ENCODE results near the gene ARSJ. TPM values are rescaled to one million over a fixed set of nuclear protein-coding genes. Genes with fewer than 3 reads are reported as not detected.

Gene ARSJ
- total RNA-seq, 3 donors from 2014 or later (not counting 1 experiment from before 2014, with no cell fraction given), result 1.5 to 2.3 (median 1.5) TPM

- no peaks in the 10 kb centered on the region for H3K9me3 ChIP-seq (ENCODE audit: control insufficient read depth, insufficient read depth, low read length)
- Mint-ChIP-seq H3K27ac (no peak overlapping the region), H3K36me3 (no peaks in the 10 kb centered on the region), H3K27me3 (ENCODE audit: low read depth in 2 of 2) (peaks cover 0 to 5% of the 10 kb centered on the region in 2 donors), H3K4me1 (peaks cover 0 to 9% of the 10 kb centered on the region in 2 donors), H3K9me3 (no peaks in the 10 kb centered on the region), H3K4me3 (no peak overlapping the region)
- WGBS (ENCODE audit: insufficient coverage), result 60% methylated on average over 1 of the region's 2 CpGs
- ATAC-seq (no peak), DNase-seq (no peak)
- H3K27ac ChIP-seq (ENCODE audit: low read length), result no peak overlapping the region
- TF ChIP-seq, protein P1, sequence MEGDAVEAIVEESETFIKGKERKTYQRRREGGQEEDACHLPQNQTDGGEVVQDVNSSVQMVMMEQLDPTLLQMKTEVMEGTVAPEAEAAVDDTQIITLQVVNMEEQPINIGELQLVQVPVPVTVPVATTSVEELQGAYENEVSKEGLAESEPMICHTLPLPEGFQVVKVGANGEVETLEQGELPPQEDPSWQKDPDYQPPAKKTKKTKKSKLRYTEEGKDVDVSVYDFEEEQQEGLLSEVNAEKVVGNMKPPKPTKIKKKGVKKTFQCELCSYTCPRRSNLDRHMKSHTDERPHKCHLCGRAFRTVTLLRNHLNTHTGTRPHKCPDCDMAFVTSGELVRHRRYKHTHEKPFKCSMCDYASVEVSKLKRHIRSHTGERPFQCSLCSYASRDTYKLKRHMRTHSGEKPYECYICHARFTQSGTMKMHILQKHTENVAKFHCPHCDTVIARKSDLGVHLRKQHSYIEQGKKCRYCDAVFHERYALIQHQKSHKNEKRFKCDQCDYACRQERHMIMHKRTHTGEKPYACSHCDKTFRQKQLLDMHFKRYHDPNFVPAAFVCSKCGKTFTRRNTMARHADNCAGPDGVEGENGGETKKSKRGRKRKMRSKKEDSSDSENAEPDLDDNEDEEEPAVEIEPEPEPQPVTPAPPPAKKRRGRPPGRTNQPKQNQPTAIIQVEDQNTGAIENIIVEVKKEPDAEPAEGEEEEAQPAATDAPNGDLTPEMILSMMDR (IDR thresholded peaks at IDR 0.05), result no peak
- H3K4me1 ChIP-seq (ENCODE audit: control insufficient read depth, insufficient read depth, low read length), result no peaks in the 10 kb centered on the region
- H3K36me3 ChIP-seq (ENCODE audit: control insufficient read depth, insufficient read depth, low read length), result no peaks in the 10 kb centered on the region
- intact Hi-C loops (cut with micrococcal nuclease), result no loop called here
- no peak overlapping the region for H3K4me3 ChIP-seq (ENCODE audit: low read length)
- no peaks in the 10 kb centered on the region for H3K27me3 ChIP-seq (ENCODE audit: control insufficient read depth, insufficient read depth, low read length)
Measured at GRCh38 chr4:113962016-113962347, 17.5 kb downstream of the ARSJ start.

- WGBS (ENCODE audit: insufficient coverage), result 100% methylated on average over 1 of the region's 3 CpGs
- Mint-ChIP-seq H3K27ac (no peak overlapping the region), H3K9me3 (no peaks in the 10 kb centered on the region), H3K36me3 (no peaks in the 10 kb centered on the region), H3K4me1 (no peaks in the 10 kb centered on the region), H3K27me3 (ENCODE audit: low read depth in 2 of 2) (peaks cover 0 to 5% of the 10 kb centered on the region in 2 donors), H3K4me3 (no peak overlapping the region)
- Histone ChIP-seq H3K4me1 (ENCODE audit: control insufficient read depth, insufficient read depth, low read length) (no peaks in the 10 kb centered on the region), H3K36me3 (ENCODE audit: control insufficient read depth, insufficient read depth, low read length) (no peaks in the 10 kb centered on the region), H3K4me3 (ENCODE audit: low read length) (no peak overlapping the region), H3K27me3 (ENCODE audit: control insufficient read depth, insufficient read depth, low read length) (no peaks in the 10 kb centered on the region), H3K27ac (ENCODE audit: low read length) (no peak overlapping the region), H3K9me3 (ENCODE audit: control insufficient read depth, insufficient read depth, low read length) (no peaks in the 10 kb centered on the region)
- TF ChIP-seq, protein P1 (IDR thresholded peaks at IDR 0.05), result no peak
- ATAC-seq (no peak), DNase-seq (no peak)
- intact Hi-C loops (cut with micrococcal nuclease), result no loop called here
Measured at GRCh38 chr4:113960684-113961321, 18.6 kb downstream of the ARSJ start.

GRCh38 chr4:113959539-113959937 is 19.9 kb downstream of the ARSJ start:
- no peak for ATAC-seq
- H3K4me3 ChIP-seq (ENCODE audit: low read length), result no peak overlapping the region
- intact Hi-C loops (cut with micrococcal nuclease), result loop anchor here (10.0 kb wide), 1 partner anchor 45 kb away; no protein-coding TSS in a partner anchor

More at GRCh38 chr4:113959539-113959937, 19.9 kb downstream of the ARSJ start:
- Mint-ChIP-seq H3K9me3 (no peaks in the 10 kb centered on the region), H3K36me3 (no peaks in the 10 kb centered on the region), H3K27me3 (ENCODE audit: low read depth in 2 of 2) (peaks cover 5 to 6% of the 10 kb centered on the region in 2 donors), H3K4me1 (no peaks in the 10 kb centered on the region), H3K4me3 (no peak overlapping the region), H3K27ac (no peak overlapping the region)
- H3K27ac ChIP-seq (ENCODE audit: low read length), result no peak overlapping the region
- H3K4me1 ChIP-seq (ENCODE audit: control insufficient read depth, insufficient read depth, low read length), result no peaks in the 10 kb centered on the region
- TF ChIP-seq, protein P1 (IDR thresholded peaks at IDR 0.05), result no peak
- H3K9me3 ChIP-seq (ENCODE audit: control insufficient read depth, insufficient read depth, low read length), result no peaks in the 10 kb centered on the region
- no peaks in the 10 kb centered on the region for H3K36me3 ChIP-seq (ENCODE audit: control insufficient read depth, insufficient read depth, low read length)
- no peaks in the 10 kb centered on the region for H3K27me3 ChIP-seq (ENCODE audit: control insufficient read depth, insufficient read depth, low read length)
- DNase-seq, result no peak
